ENCODE data around the gene TUBAL3. TPM values are rescaled to one million over a fixed set of nuclear protein-coding genes. Genes with fewer than 3 reads are reported as not detected.

TUBAL3 gene
- total and polyA plus RNA-seq, 9 of the 15 experiments (the other 6 are each of a cell fraction or from before 2014, with no cell fraction given), result 5.5 to 10.1 (median 6.9) TPM

DNA sequence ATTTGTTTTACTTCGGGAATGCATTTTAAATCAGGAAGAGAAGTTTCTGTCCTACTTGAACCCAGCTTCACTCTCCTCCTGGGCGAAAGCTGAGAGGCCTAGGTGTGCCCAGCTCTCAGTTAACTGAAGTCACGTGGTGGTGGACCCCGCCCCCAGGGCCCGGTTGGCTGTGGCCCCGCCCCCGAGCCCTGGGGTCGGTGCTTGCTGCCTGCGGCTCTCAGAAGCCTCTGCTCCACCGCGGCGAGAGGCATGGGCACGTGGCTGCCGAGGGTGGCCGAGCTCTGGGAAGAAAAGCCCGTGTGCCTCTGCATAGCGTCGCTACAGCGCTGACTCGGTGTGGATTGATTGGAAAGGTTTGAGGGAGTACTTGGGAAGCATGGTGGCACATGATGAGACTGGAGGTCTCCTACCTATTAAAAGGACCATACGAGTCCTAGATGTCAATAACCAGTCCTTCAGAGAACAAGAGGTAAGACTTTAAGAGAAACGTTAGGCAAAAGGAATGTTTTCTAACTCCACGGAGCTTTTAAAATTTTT, 41.8 kb upstream of the TUBAL3 start (continued):
- TF ChIP-seq ZNF696 (CRISPR knock-in tag; conservative IDR thresholded peaks at IDR 0.05) (no peak), KAT8 (IDR thresholded peaks at IDR 0.05; ENCODE audit: low read depth) (no peak), EGR1 (conservative IDR thresholded peaks at IDR 0.05) (peak; percentile 61), ZSCAN32 (CRISPR knock-in tag; IDR thresholded peaks at IDR 0.05) (no peak), SREBF1 (IDR thresholded peaks at IDR 0.05; ENCODE audit: borderline replicate concordance, low read depth, low read length) (0 out of 2 replicates have a peak, but pooled peaks have one; percentile 56), PTBP1 (IDR thresholded peaks at IDR 0.05; ENCODE audit: low read depth, low read length) (no peak), ZNF668 (CRISPR knock-in tag; IDR thresholded peaks at IDR 0.05) (no peak), KDM1A (IDR thresholded peaks at IDR 0.05) (0 out of 4 replicates have a peak, but pooled peaks of 1 of the 2 experiments have one; percentile 14), MCM7 (IDR thresholded peaks at IDR 0.05) (no peak), FIP1L1 (IDR thresholded peaks at IDR 0.05; ENCODE audit: low read depth, low read length, poor library complexity, severe bottlenecking) (peak; percentile 43), ZFP30 (CRISPR knock-in tag; IDR thresholded peaks at IDR 0.05; ENCODE audit: borderline replicate concordance) (no peak), TAF1 (IDR thresholded peaks at IDR 0.05; ENCODE audit: control insufficient read depth, extremely low read depth, insufficient read depth, low read length, severe bottlenecking) (peak; percentile 100), ZBED1 (IDR thresholded peaks at IDR 0.05) (peak; percentile 94)
- TF ChIP-seq, protein P1, sequence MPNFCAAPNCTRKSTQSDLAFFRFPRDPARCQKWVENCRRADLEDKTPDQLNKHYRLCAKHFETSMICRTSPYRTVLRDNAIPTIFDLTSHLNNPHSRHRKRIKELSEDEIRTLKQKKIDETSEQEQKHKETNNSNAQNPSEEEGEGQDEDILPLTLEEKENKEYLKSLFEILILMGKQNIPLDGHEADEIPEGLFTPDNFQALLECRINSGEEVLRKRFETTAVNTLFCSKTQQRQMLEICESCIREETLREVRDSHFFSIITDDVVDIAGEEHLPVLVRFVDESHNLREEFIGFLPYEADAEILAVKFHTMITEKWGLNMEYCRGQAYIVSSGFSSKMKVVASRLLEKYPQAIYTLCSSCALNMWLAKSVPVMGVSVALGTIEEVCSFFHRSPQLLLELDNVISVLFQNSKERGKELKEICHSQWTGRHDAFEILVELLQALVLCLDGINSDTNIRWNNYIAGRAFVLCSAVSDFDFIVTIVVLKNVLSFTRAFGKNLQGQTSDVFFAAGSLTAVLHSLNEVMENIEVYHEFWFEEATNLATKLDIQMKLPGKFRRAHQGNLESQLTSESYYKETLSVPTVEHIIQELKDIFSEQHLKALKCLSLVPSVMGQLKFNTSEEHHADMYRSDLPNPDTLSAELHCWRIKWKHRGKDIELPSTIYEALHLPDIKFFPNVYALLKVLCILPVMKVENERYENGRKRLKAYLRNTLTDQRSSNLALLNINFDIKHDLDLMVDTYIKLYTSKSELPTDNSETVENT (CRISPR knock-in tag; IDR thresholded peaks at IDR 0.05), result peak; percentile 80
- TF ChIP-seq, protein P2, sequence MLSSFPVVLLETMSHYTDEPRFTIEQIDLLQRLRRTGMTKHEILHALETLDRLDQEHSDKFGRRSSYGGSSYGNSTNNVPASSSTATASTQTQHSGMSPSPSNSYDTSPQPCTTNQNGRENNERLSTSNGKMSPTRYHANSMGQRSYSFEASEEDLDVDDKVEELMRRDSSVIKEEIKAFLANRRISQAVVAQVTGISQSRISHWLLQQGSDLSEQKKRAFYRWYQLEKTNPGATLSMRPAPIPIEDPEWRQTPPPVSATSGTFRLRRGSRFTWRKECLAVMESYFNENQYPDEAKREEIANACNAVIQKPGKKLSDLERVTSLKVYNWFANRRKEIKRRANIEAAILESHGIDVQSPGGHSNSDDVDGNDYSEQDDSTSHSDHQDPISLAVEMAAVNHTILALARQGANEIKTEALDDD (IDR thresholded peaks at IDR 0.05), result peak; percentile 71
- TF ChIP-seq, protein P3, sequence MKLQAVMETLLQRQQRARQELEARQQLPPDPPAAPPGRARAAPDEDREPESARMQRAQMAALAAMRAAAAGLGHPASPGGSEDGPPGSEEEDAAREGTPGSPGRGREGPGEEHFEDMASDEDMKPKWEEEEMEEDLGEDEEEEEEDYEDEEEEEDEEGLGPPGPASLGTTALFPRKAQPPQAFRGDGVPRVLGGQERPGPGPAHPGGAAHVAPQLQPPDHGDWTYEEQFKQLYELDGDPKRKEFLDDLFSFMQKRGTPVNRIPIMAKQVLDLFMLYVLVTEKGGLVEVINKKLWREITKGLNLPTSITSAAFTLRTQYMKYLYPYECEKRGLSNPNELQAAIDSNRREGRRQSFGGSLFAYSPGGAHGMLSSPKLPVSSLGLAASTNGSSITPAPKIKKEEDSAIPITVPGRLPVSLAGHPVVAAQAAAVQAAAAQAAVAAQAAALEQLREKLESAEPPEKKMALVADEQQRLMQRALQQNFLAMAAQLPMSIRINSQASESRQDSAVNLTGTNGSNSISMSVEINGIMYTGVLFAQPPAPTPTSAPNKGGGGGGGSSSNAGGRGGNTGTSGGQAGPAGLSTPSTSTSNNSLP (IDR thresholded peaks at IDR 0.05; ENCODE audit: borderline replicate concordance, low read depth, low read length), result no peak
- TF ChIP-seq, protein P4, sequence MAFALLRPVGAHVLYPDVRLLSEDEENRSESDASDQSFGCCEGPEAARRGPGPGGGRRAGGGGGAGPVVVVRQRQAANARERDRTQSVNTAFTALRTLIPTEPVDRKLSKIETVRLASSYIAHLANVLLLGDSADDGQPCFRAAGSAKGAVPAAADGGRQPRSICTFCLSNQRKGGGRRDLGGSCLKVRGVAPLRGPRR (CRISPR knock-in tag; IDR thresholded peaks at IDR 0.05), result no peak
- TF ChIP-seq, protein P5, sequence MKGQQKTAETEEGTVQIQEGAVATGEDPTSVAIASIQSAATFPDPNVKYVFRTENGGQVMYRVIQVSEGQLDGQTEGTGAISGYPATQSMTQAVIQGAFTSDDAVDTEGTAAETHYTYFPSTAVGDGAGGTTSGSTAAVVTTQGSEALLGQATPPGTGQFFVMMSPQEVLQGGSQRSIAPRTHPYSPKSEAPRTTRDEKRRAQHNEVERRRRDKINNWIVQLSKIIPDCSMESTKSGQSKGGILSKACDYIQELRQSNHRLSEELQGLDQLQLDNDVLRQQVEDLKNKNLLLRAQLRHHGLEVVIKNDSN (CRISPR knock-in tag; IDR thresholded peaks at IDR 0.05), result peak; percentile 96
- TF ChIP-seq, protein P6, sequence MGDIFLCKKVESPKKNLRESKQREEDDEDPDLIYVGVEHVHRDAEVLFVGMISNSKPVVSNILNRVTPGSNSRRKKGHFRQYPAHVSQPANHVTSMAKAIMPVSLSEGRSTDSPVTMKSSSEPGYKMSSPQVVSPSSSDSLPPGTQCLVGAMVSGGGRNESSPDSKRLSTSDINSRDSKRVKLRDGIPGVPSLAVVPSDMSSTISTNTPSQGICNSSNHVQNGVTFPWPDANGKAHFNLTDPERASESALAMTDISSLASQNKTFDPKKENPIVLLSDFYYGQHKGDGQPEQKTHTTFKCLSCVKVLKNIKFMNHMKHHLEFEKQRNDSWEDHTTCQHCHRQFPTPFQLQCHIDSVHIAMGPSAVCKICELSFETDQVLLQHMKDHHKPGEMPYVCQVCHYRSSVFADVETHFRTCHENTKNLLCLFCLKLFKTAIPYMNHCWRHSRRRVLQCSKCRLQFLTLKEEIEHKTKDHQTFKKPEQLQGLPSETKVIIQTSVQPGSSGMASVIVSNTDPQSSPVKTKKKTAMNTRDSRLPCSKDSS (IDR thresholded peaks at IDR 0.05; ENCODE audit: low read depth, partially characterized antibody), result no peak

All from K562 (cell line).